HL-60 (cell line): Measurements from ENCODE around the gene ARMH4.

Experiments
- DNase-seq, 2 experiments: peaks; one replicate each; pipeline ENCODE4 v3.0.0-alpha.2; 2010 to 2020; ENCODE audit warnings: low read depth in 1 of 2, low spot score in 1 of 2
- H3K27ac ChIP-seq: fragments of 250-450 bp; sonication (Bioruptor Pico); replicated peaks from 2 replicates; pipeline ENCODE4 v1.5.1; 2020; ENCODE audit warnings: mild to moderate bottlenecking, moderate library complexity
- H3K27me3 ChIP-seq: fragments of 250-450 bp; sonication (Bioruptor Pico); 2 replicates; pipeline ENCODE4 v1.5.1; 2021; ENCODE audit warnings: mild to moderate bottlenecking, moderate library complexity; ENCODE audit not compliant: insufficient read depth, poor library complexity, severe bottlenecking
- H3K4me3 ChIP-seq: replicated peaks from 2 replicates; pipeline ENCODE4 v1.5.1; 2011; ENCODE audit warnings: mild to moderate bottlenecking, control low read depth, low read length; ENCODE audit not compliant: insufficient read depth
- GABPA ChIP-seq: IDR thresholded peaks from 2 replicates; pipeline ENCODE4 v1.6.1; 2012; ENCODE audit warnings: low read depth
- POLR2AphosphoS5 ChIP-seq: IDR thresholded peaks from 2 replicates; pipeline ENCODE4 v1.6.1; 2012; ENCODE audit warnings: low read depth
- SPI1 ChIP-seq: IDR thresholded peaks from 2 replicates; pipeline ENCODE4 v1.6.1; 2012; ENCODE audit warnings: low read depth, mild to moderate bottlenecking, borderline replicate concordance
- TF ChIP-seq, protein P1 (sequence below): IDR thresholded peaks from one replicate; pipeline ENCODE4 v1.5.1; 2011; ENCODE audit warnings: low read length, control low read depth, inconsistent platforms; ENCODE audit not compliant: insufficient read depth
- TF ChIP-seq, protein P2 (sequence below): IDR thresholded peaks from 2 replicates; pipeline ENCODE4 v1.6.1; 2012; ENCODE audit warnings: low read depth; ENCODE audit not compliant: insufficient replicate concordance

Gene ARMH4

DNA sequence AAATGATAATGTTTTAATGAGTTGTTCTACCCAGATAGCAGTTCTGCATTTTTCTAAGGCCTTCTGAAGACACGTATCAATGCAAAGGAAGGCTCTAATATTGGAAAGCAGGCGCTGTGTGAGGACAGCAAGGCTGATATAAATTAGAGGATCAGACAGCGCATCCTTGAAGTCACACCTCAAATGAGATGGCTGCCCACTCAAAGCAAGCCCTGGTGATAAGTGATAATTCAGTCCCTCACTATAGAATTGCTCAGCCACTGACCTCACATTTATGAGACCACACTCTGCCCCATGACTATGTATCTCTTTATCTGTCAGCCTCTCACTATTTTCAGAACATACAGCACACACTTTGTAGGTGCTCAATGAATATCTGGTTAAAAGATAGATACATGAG is 62.4 kb downstream of the ARMH4 start:
- TF ChIP-seq, protein P1, sequence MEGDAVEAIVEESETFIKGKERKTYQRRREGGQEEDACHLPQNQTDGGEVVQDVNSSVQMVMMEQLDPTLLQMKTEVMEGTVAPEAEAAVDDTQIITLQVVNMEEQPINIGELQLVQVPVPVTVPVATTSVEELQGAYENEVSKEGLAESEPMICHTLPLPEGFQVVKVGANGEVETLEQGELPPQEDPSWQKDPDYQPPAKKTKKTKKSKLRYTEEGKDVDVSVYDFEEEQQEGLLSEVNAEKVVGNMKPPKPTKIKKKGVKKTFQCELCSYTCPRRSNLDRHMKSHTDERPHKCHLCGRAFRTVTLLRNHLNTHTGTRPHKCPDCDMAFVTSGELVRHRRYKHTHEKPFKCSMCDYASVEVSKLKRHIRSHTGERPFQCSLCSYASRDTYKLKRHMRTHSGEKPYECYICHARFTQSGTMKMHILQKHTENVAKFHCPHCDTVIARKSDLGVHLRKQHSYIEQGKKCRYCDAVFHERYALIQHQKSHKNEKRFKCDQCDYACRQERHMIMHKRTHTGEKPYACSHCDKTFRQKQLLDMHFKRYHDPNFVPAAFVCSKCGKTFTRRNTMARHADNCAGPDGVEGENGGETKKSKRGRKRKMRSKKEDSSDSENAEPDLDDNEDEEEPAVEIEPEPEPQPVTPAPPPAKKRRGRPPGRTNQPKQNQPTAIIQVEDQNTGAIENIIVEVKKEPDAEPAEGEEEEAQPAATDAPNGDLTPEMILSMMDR = no peak
- TF ChIP-seq SPI1 = no peak
- no peak for TF ChIP-seq GABPA
- TF ChIP-seq POLR2AphosphoS5 = no peak
- TF ChIP-seq, protein P2, sequence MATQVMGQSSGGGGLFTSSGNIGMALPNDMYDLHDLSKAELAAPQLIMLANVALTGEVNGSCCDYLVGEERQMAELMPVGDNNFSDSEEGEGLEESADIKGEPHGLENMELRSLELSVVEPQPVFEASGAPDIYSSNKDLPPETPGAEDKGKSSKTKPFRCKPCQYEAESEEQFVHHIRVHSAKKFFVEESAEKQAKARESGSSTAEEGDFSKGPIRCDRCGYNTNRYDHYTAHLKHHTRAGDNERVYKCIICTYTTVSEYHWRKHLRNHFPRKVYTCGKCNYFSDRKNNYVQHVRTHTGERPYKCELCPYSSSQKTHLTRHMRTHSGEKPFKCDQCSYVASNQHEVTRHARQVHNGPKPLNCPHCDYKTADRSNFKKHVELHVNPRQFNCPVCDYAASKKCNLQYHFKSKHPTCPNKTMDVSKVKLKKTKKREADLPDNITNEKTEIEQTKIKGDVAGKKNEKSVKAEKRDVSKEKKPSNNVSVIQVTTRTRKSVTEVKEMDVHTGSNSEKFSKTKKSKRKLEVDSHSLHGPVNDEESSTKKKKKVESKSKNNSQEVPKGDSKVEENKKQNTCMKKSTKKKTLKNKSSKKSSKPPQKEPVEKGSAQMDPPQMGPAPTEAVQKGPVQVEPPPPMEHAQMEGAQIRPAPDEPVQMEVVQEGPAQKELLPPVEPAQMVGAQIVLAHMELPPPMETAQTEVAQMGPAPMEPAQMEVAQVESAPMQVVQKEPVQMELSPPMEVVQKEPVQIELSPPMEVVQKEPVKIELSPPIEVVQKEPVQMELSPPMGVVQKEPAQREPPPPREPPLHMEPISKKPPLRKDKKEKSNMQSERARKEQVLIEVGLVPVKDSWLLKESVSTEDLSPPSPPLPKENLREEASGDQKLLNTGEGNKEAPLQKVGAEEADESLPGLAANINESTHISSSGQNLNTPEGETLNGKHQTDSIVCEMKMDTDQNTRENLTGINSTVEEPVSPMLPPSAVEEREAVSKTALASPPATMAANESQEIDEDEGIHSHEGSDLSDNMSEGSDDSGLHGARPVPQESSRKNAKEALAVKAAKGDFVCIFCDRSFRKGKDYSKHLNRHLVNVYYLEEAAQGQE = no peak
- peaks cover 16% of the 10 kb centered on the region for H3K27me3 ChIP-seq
- H3K4me3 ChIP-seq = no peak overlapping the region
- no peak overlapping the region for H3K27ac ChIP-seq
- no peak for DNase-seq

DNA sequence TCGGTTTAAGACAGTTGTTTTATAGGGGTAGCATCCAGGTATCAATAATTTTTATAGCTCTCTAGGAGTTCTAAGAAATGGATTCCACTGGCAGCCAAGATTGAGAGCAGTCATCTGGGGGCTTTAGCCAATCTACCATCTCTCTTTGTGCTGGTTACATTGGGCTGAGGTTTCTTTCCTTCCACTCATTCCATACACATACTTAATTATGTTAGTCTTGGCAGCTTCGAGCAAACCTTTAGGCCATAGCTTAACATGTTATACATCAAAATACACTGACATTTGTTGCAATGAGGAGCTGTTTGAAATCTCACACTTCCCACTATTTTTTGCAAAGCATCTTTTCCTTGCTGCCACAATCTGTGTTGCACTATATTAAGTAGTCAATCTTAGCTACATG is 63.1 kb downstream of the ARMH4 start:
- TF ChIP-seq, protein P2 = no peak
- Histone ChIP-seq H3K27ac (no peak overlapping the region), H3K27me3 (peaks cover 18% of the 10 kb centered on the region), H3K4me3 (no peak overlapping the region)
- DNase-seq = no peak

DNA sequence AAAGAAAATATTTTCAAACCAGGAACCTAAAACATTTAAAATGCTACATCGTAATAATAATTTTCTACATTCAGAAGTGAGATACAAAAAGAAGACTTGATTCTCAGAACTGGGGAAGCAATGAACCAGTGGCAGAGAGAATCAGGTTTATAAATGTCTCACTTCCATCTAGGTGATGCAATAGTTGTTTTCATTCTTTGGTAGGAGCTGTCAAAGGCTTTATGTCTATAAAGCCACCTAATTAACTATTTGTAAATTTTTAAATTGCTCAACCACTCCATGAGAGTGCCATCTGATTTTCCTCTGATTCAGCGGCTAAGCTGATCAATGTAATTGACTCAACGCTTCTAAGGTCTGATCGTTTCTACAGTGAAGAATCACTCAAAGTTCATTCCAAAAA is 66.1 kb downstream of the ARMH4 start:
- DNase-seq = no peak
- no peak overlapping the region for H3K27ac ChIP-seq
- no peak for TF ChIP-seq POLR2AphosphoS5
- TF ChIP-seq, protein P2 = no peak
- no peak for TF ChIP-seq SPI1
- no peak for TF ChIP-seq GABPA
- TF ChIP-seq, protein P1 = no peak
- H3K27me3 ChIP-seq = peaks cover 16% of the 10 kb centered on the region
- H3K4me3 ChIP-seq = no peak overlapping the region

DNA sequence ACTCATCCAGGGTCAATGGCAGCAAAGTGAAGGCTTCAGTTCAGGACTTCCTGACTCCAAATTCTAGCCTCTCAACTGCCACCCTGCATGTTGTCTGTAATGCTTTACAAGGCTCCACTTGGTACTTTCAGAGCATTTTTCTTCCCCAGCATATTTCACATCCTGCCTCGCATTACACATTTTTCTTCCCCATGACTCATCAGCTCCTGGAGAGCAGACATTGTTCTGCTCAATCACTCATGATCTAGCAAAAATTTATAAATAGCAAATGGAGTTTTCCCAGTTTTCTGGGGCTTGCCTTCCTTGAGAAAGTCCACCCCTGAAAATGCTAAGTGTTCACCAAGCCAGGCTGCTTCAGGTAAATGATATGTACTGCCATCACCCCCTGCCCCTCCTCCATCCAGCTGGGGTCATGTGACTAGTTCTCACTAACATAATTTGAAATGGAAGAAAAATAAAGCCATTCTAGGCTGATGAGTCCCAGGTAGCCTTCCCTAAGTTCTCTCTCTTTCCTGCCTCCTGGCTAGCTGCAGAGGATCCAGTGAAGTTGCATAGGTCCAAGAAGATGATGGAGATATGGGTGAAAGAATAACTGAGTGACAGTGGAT is 69.4 kb downstream of the ARMH4 start:
- H3K4me3 ChIP-seq = no peak overlapping the region
- peaks cover 16% of the 10 kb centered on the region for H3K27me3 ChIP-seq
- H3K27ac ChIP-seq = no peak overlapping the region
- no peak for DNase-seq
- TF ChIP-seq, protein P2 = no peak
- TF ChIP-seq, protein P1 = no peak
- TF ChIP-seq SPI1 (no peak), POLR2AphosphoS5 (no peak), GABPA (no peak)
